Lower leg skin (tissue), 4 donors: ENCODE measurements around the gene TLNRD1. TPM values are rescaled to one million over a fixed set of nuclear protein-coding genes. Genes with fewer than 3 reads are reported as not detected.
A peak's percentile ranks its signal among the peaks of the same experiment; 100 is the strongest.

Experiments used
- DNase-seq, 2 donors: peaks; one replicate each; pipeline ENCODE4 v3.0.0-alpha.2; 2019; ENCODE audit warnings: low spot score in 2 of 2
- H3K4me3 ChIP-seq: fragments of 200-600 bp; sonication (generic); 2 replicates; pipeline ENCODE4 v1.5.1; 2017; ENCODE audit warnings: mild to moderate bottlenecking, low read depth; ENCODE audit not compliant: poor library complexity, severe bottlenecking
- POLR2A ChIP-seq, 2 donors: fragments of 450-650 bp; IDR thresholded peaks; one replicate each; pipeline ENCODE4 v1.6.1; 2016 to 2017; ENCODE audit warnings: antibody characterized with exemption in 2 of 2, mild to moderate bottlenecking in 1 of 2, moderate library complexity in 1 of 2
- WGBS, 2 donors: methylation state at CpG; one replicate each; pipeline ENCODE4 v1.1.5; 2018; 5-methylcytosine and 5-hydroxymethylcytosine counted together
- intact Hi-C: fragments of 100-400 bp; cut with DNase I; formaldehyde crosslinking; loops from one replicate; pipeline ENCODE4 v1.15.0; 2023; ENCODE audit warnings: low total_unique reads
- total RNA-seq, 4 donors: library from RNA; depleted of rRNA; stranded (reverse); fragments of >200 nt; gene quantifications; one replicate each; pipeline ENCODE4 v1.1.0, GENCODE V29; 2016
- TF ChIP-seq, protein P1 (sequence below), 3 donors: fragments of 450-650 bp; IDR thresholded peaks; one replicate each; pipeline ENCODE4 v1.5.1; 2016; ENCODE audit warnings: antibody characterized with exemption in 3 of 3, mild to moderate bottlenecking in 3 of 3, moderate library complexity in 2 of 3

TLNRD1 gene
- total RNA-seq, 4 donors from 2014 or later: 7.3 to 15.0 (median 12.1) TPM

DNA sequence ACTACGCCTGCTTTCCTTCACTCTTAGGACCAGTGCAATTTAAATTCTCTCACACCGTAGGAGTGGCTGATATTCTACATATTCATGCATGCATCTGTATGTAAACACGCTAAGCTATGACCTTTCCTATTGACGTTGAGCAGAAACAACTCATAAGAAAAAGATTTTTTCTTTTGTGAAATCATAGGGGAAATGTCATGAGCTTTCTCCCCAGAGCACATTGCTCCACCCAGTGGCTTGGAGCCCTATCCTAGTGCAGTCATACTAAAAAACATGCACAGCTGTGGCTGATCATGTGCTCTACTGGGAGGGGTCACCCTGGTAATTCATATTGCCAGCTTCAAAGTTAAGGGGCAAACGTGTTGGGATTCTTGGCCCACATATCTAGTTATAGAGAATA, 9.3 kb upstream of the TLNRD1 start:
- intact Hi-C loops: no loop called here
- no peak for TF ChIP-seq POLR2A (IDR thresholded peaks at IDR 0.05)
- TF ChIP-seq, protein P1, sequence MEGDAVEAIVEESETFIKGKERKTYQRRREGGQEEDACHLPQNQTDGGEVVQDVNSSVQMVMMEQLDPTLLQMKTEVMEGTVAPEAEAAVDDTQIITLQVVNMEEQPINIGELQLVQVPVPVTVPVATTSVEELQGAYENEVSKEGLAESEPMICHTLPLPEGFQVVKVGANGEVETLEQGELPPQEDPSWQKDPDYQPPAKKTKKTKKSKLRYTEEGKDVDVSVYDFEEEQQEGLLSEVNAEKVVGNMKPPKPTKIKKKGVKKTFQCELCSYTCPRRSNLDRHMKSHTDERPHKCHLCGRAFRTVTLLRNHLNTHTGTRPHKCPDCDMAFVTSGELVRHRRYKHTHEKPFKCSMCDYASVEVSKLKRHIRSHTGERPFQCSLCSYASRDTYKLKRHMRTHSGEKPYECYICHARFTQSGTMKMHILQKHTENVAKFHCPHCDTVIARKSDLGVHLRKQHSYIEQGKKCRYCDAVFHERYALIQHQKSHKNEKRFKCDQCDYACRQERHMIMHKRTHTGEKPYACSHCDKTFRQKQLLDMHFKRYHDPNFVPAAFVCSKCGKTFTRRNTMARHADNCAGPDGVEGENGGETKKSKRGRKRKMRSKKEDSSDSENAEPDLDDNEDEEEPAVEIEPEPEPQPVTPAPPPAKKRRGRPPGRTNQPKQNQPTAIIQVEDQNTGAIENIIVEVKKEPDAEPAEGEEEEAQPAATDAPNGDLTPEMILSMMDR (IDR thresholded peaks at IDR 0.05): no peak
- H3K4me3 ChIP-seq: no peak overlapping the region
- 21 to 38% methylated on average over 5 of the region's 5 CpGs for WGBS, 2 donors
- peak; percentile 85 to 94 for DNase-seq

DNA sequence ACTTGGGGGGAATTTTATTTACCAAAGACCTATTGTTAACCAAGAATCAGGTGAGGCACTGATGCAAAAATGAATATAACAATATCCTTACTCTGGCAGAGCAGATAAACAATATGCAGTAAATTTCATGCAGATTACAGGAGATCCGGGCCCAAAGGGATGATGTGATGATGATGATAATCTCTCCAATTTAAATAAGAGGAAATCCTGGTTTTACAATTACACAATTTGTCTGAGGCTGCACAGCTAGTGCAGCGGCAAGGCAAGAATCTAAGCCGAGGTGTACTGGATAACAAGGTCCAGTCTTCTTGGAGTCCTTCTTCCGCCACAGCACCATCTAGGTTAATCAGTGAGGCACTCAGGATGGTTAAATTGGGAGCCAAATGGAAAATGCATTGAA, 8.7 kb upstream of the TLNRD1 start:
- H3K4me3 ChIP-seq: no peak overlapping the region
- 67 to 75% methylated on average over 4 of the region's 4 CpGs for WGBS, 2 donors
- no peak for TF ChIP-seq POLR2A (IDR thresholded peaks at IDR 0.05)
- intact Hi-C loops: no loop called here
- DNase-seq: no peak

DNA sequence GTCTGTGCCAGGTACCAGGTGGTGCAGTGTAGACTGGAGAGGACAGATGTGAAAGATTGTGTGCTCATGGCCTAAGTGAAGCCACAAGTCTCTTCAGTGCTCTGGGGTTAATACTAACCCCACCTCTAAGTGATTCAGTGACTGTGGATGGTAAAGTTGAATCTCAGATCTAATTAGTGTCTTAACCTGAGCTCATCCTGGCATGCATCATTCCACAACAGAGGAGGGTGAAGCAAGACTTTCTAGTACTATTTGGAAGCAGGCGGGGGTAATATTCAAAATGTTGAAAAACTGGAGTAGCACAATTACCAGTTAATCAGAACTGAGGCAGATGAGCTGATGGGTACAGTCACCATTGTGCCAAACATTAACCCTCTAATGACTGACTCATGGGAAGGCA, 8.3 kb upstream of the TLNRD1 start:
- TF ChIP-seq, protein P1 (IDR thresholded peaks at IDR 0.05): no peak
- no peak for TF ChIP-seq POLR2A (IDR thresholded peaks at IDR 0.05)
- no peak for DNase-seq
- intact Hi-C loops: no loop called here
- no peak overlapping the region for H3K4me3 ChIP-seq
- 63 to 78% methylated on average over 1 of the region's 1 CpG for WGBS, 2 donors

DNA sequence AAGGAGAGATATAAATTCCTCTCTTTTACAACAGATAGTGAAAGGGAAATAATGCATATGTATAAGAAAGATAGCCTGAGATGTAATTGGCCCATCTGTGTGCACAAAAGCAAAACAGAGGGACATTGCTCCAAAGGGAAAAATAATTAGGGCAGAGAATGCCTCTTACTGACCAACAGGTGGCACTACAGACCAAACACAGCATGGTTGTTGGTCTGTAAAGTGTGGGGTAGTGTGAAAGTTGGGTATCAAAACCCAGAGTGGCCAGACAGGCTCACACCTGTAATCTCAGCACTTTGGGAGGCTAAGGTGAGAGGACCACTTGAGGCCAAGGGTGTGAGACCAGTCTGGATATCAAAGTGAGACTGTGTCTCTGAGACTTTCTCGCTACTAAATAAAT, 4.5 kb upstream of the TLNRD1 start:
- H3K4me3 ChIP-seq: no peak overlapping the region
- TF ChIP-seq, protein P1 (IDR thresholded peaks at IDR 0.05): no peak
- no peak for TF ChIP-seq POLR2A (IDR thresholded peaks at IDR 0.05)
- DNase-seq: no peak
- 97 to 100% methylated on average over 1 of the region's 1 CpG for WGBS, 2 donors
- intact Hi-C loops: no loop called here

DNA sequence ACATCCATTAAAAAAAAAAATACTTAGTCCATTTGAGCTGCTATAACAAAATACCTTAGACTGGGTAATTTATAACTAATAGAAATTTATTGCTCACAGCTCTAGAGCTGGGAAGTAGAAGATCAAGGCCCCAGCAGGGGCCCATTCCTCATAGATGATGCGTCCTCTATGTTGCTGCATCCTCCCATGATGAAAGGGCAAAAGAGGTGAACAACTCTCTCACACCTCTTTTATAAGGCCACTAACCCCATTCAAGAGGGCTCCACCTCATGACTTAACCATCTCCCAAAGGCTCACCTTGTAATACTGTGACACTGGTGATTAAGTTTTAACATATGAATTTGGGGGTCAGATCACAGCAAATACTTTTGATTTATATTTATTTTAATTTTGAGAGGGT, 3.0 kb upstream of the TLNRD1 start:
- intact Hi-C loops: no loop called here
- no peak overlapping the region for H3K4me3 ChIP-seq
- WGBS, 2 donors: 95 to 96% methylated on average over 1 of the region's 1 CpG
- no peak for DNase-seq
- TF ChIP-seq, protein P1 (IDR thresholded peaks at IDR 0.05): no peak
- TF ChIP-seq POLR2A (IDR thresholded peaks at IDR 0.05): no peak

DNA sequence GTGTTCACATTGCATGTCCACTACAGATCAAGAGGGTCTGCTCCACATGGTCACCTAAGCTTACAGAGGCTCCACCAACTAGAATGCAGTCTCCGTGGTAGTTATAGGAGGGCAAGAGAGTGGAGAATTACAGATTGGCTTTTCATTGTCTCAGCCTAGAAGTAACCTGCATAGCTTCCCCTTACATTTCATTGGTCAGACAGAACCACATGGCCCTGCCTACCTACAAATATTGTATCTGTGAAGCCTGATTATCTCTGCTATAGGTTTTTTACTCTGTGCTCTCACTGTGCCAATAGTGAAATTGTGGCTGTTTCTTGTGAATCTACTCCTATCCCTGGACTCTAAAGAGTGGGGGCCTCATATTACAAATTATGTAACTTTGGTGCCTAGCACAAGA, 2.5 kb upstream of the TLNRD1 start:
- intact Hi-C loops: no loop called here
- H3K4me3 ChIP-seq: no peak overlapping the region
- 75 to 94% methylated on average over 1 of the region's 1 CpG for WGBS, 2 donors
- no peak for DNase-seq
- TF ChIP-seq, protein P1 (IDR thresholded peaks at IDR 0.05): no peak
- TF ChIP-seq POLR2A (IDR thresholded peaks at IDR 0.05): no peak
